ENCODE data around the gene CDKN2A. TPM values are rescaled to one million over a fixed set of nuclear protein-coding genes. Genes with fewer than 3 reads are reported as not detected.

CDKN2A gene
- polyA plus RNA-seq, 1 donor (not counting 4 experiments of a cell fraction or from before 2014, with no cell fraction given) = 65.3 TPM

GRCh38 chr9:21943464-21943863 lies 50.7 kb downstream of the CDKN2A start:
- DNase-seq (ENCODE audit: low read depth, low spot score) = no peak
- no peak overlapping the region for H3K9ac ChIP-seq (ENCODE audit: control insufficient read depth, extremely low read depth, insufficient read depth, low read length)
- no peak overlapping the region for H3K4me2 ChIP-seq (ENCODE audit: control insufficient read depth, extremely low read depth, insufficient read depth, low read depth, low read length)
- no peaks in the 10 kb centered on the region for H3K4me1 ChIP-seq (ENCODE audit: control insufficient read depth, extremely low read depth, insufficient read depth, low read length)
- H3K9me1 ChIP-seq (ENCODE audit: control insufficient read depth, extremely low read depth, insufficient read depth, low read length) = no peaks in the 10 kb centered on the region
- no peaks in the 10 kb centered on the region for H3K79me2 ChIP-seq (ENCODE audit: control insufficient read depth, insufficient read depth, low read length)
- no peak for FAIRE-seq
- TF ChIP-seq EZH2 (IDR thresholded peaks at IDR 0.05; ENCODE audit: low read length) (no peak), CTCF (optimal IDR thresholded peaks at IDR 0.05 in 1 of 3, IDR thresholded peaks at IDR 0.05 in 1 of 3, conservative IDR thresholded peaks at IDR 0.05 in 1 of 3; ENCODE audit: extremely low read depth in 1 of 3, insufficient read depth in 2 of 3, low read length in 3 of 3) (no peak)
- no peaks in the 10 kb centered on the region for H4K20me1 ChIP-seq (ENCODE audit: control insufficient read depth, extremely low read depth, insufficient read depth, low read length)
- no peaks in the 10 kb centered on the region for H3K27me3 ChIP-seq (ENCODE audit: control insufficient read depth, extremely low read depth, insufficient read depth, low read length)
- no peak overlapping the region for H3K27ac ChIP-seq (ENCODE audit: control insufficient read depth, insufficient read depth, low read length)
- no peaks in the 10 kb centered on the region for H3K36me3 ChIP-seq (ENCODE audit: control insufficient read depth in 2 of 2, extremely low read depth in 1 of 2, insufficient read depth in 2 of 2, low read length in 2 of 2)
- H3K4me3 ChIP-seq (ENCODE audit: control insufficient read depth in 2 of 3, extremely low read depth in 1 of 3, insufficient read depth in 2 of 3, low read depth in 1 of 3, low read length in 3 of 3) = no peak overlapping the region
- dilution Hi-C loops (cut with MboI; ENCODE audit: extremely low pct_ligation_motif_present, low sequenced_read_pairs) = no loop called here
- H3K9me3 ChIP-seq (ENCODE audit: control insufficient read depth, low read depth, low read length) = no peaks in the 10 kb centered on the region
- no peak overlapping the region for H2AFZ ChIP-seq (ENCODE audit: control insufficient read depth, low read length)

- TF ChIP-seq EZH2 (IDR thresholded peaks at IDR 0.05; ENCODE audit: low read length) (no peak), CTCF (optimal IDR thresholded peaks at IDR 0.05 in 1 of 3, IDR thresholded peaks at IDR 0.05 in 1 of 3, conservative IDR thresholded peaks at IDR 0.05 in 1 of 3; ENCODE audit: extremely low read depth in 1 of 3, insufficient read depth in 2 of 3, low read length in 3 of 3) (no peak)
- Histone ChIP-seq H3K36me3 (ENCODE audit: control insufficient read depth in 2 of 2, extremely low read depth in 1 of 2, insufficient read depth in 2 of 2, low read length in 2 of 2) (no peaks in the 10 kb centered on the region), H3K27ac (ENCODE audit: control insufficient read depth, insufficient read depth, low read length) (no peak overlapping the region), H3K4me1 (ENCODE audit: control insufficient read depth, extremely low read depth, insufficient read depth, low read length) (no peaks in the 10 kb centered on the region), H2AFZ (ENCODE audit: control insufficient read depth, low read length) (no peak overlapping the region), H3K9me1 (ENCODE audit: control insufficient read depth, extremely low read depth, insufficient read depth, low read length) (no peaks in the 10 kb centered on the region), H3K9ac (ENCODE audit: control insufficient read depth, extremely low read depth, insufficient read depth, low read length) (no peak overlapping the region), H3K27me3 (ENCODE audit: control insufficient read depth, extremely low read depth, insufficient read depth, low read length) (no peaks in the 10 kb centered on the region), H3K4me2 (ENCODE audit: control insufficient read depth, extremely low read depth, insufficient read depth, low read depth, low read length) (no peak overlapping the region), H4K20me1 (ENCODE audit: control insufficient read depth, extremely low read depth, insufficient read depth, low read length) (no peaks in the 10 kb centered on the region), H3K79me2 (ENCODE audit: control insufficient read depth, insufficient read depth, low read length) (no peaks in the 10 kb centered on the region), H3K4me3 (ENCODE audit: control insufficient read depth in 2 of 3, extremely low read depth in 1 of 3, insufficient read depth in 2 of 3, low read depth in 1 of 3, low read length in 3 of 3) (no peak overlapping the region), H3K9me3 (ENCODE audit: control insufficient read depth, low read depth, low read length) (no peaks in the 10 kb centered on the region)
- no peak for FAIRE-seq
- DNase-seq (ENCODE audit: low read depth, low spot score) = no peak
- dilution Hi-C loops (cut with MboI; ENCODE audit: extremely low pct_ligation_motif_present, low sequenced_read_pairs) = no loop called here
Observed at GRCh38 chr9:21941337-21941995, 52.7 kb downstream of the CDKN2A start.
